Measurements from ENCODE around the gene MRPS9.

MRPS9 gene

DNA sequence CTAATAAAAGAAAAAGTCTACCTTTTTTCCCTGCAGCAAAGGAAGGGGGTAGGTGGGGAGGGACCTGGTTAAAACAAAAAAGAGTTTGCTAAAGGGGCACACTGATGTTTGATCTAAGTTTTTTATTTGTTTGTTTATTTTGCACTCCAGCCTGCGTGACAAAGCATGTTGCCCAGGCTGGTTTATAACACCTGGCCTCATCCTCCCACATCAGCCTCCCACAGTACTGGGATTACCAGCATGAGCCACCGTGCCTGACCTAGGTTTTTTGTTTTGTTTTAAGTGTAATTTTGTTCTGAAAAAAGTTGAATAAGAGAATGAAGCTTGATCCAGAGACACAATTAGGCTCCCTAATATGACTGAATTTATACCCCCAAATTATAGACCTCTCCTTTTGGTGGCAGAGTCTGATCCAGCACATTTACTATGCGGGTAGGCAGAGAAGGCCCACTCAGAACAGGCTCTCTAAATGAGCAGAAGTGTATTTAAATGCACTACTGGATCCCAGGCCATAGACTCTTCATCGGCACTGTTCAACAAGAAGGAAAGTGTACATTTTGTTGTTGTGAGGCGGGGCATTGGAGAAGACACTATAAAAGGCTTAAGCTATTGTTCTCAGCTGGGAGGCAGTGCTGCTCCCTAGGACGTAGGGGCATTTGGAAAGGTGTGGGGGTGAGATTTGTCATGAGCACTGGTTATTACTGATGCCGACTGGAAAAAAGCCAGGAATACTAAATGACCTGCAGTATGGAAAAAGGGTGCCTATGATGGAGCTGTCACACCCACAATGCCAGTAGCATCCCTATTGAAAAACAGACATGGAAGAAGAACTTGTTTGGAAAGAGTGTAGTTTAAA lies 32.4 kb downstream of the MRPS9 start:
- TF ChIP-seq EZH2phosphoT487 (conservative IDR thresholded peaks at IDR 0.05; ENCODE audit: low read length) (no peak), CTCF (IDR thresholded peaks at IDR 0.05; ENCODE audit: insufficient read depth, low read length, poor library complexity, severe bottlenecking) (no peak)
- Histone ChIP-seq H3K4me2 (ENCODE audit: low read depth, low read length, poor library complexity, severe bottlenecking) (no peak overlapping the region), H3K9me3 (ENCODE audit: insufficient read depth, low read length) (no peaks in the 10 kb centered on the region), H3K27ac (ENCODE audit: low read depth, low read length) (no peak overlapping the region), H3K36me3 (ENCODE audit: low read length) (no peaks in the 10 kb centered on the region), H3K9me2 (replicated peaks; ENCODE audit: insufficient read depth, low read length) (no peaks in the 10 kb centered on the region), H3K27me3 (ENCODE audit: low read length) (no peaks in the 10 kb centered on the region), H4K20me1 (ENCODE audit: low read depth, low read length) (no peaks in the 10 kb centered on the region), H3K4me3 (ENCODE audit: insufficient read depth, low read length, poor library complexity, severe bottlenecking) (no peak overlapping the region), H2AFZ (ENCODE audit: low read depth, low read length, severe bottlenecking) (no peak overlapping the region), H3K9ac (ENCODE audit: low read length) (no peak overlapping the region), H3F3A (ENCODE audit: insufficient read depth) (no peaks in the 10 kb centered on the region), H3K79me2 (ENCODE audit: insufficient read depth, low read length) (no peaks in the 10 kb centered on the region)

DNA sequence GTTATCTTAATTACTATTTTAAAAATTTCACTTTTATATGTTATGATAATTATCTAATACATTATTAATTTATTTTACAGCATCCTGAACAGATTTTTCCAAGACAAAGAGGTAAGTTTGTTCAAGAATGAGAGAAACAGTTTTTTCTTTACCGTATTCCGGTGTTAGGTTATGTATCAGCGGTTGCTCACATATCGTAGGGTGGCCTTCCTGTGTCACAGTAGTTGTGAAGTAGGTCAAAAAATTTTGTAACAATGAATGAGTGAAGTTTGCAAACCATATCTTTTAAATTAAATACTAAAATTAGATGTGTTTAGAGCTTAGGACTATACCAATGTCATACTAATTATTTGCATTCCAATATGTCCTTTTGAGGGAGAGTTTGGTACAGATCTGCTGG lies 33.5 kb downstream of the MRPS9 start:
- TF ChIP-seq EZH2phosphoT487 (conservative IDR thresholded peaks at IDR 0.05; ENCODE audit: low read length) (no peak), CTCF (IDR thresholded peaks at IDR 0.05; ENCODE audit: insufficient read depth, low read length, poor library complexity, severe bottlenecking) (no peak)
- H3K9ac ChIP-seq (ENCODE audit: low read length): no peak overlapping the region

GRCh38 chr2:105072039-105072438 lies 34.2 kb downstream of the MRPS9 start:
- Histone ChIP-seq H4K20me1 (ENCODE audit: low read depth, low read length) (no peaks in the 10 kb centered on the region), H3K27ac (ENCODE audit: low read depth, low read length) (no peak overlapping the region), H3K9me3 (ENCODE audit: insufficient read depth, low read length) (no peaks in the 10 kb centered on the region), H3F3A (ENCODE audit: insufficient read depth) (no peaks in the 10 kb centered on the region), H3K79me2 (ENCODE audit: insufficient read depth, low read length) (no peaks in the 10 kb centered on the region), H3K9ac (ENCODE audit: low read length) (no peak overlapping the region), H3K4me3 (ENCODE audit: insufficient read depth, low read length, poor library complexity, severe bottlenecking) (no peak overlapping the region), H3K9me2 (replicated peaks; ENCODE audit: insufficient read depth, low read length) (no peaks in the 10 kb centered on the region), H3K36me3 (ENCODE audit: low read length) (no peaks in the 10 kb centered on the region), H3K27me3 (ENCODE audit: low read length) (no peaks in the 10 kb centered on the region), H3K4me2 (ENCODE audit: low read depth, low read length, poor library complexity, severe bottlenecking) (no peak overlapping the region), H2AFZ (ENCODE audit: low read depth, low read length, severe bottlenecking) (no peak overlapping the region)
- no peak for TF ChIP-seq CTCF (IDR thresholded peaks at IDR 0.05; ENCODE audit: insufficient read depth, low read length, poor library complexity, severe bottlenecking)
- no peak for TF ChIP-seq EZH2phosphoT487 (conservative IDR thresholded peaks at IDR 0.05; ENCODE audit: low read length)

More for the DNA sequence above, 33.5 kb downstream of the MRPS9 start:
- H3K79me2 ChIP-seq (ENCODE audit: insufficient read depth, low read length): no peaks in the 10 kb centered on the region
- H4K20me1 ChIP-seq (ENCODE audit: low read depth, low read length): no peaks in the 10 kb centered on the region
- no peak overlapping the region for H3K4me3 ChIP-seq (ENCODE audit: insufficient read depth, low read length, poor library complexity, severe bottlenecking)
- no peak overlapping the region for H3K4me2 ChIP-seq (ENCODE audit: low read depth, low read length, poor library complexity, severe bottlenecking)
- H3F3A ChIP-seq (ENCODE audit: insufficient read depth): no peaks in the 10 kb centered on the region
- H3K9me3 ChIP-seq (ENCODE audit: insufficient read depth, low read length): no peaks in the 10 kb centered on the region
- no peak overlapping the region for H3K27ac ChIP-seq (ENCODE audit: low read depth, low read length)
- H2AFZ ChIP-seq (ENCODE audit: low read depth, low read length, severe bottlenecking): no peak overlapping the region
- H3K27me3 ChIP-seq (ENCODE audit: low read length): no peaks in the 10 kb centered on the region
- no peaks in the 10 kb centered on the region for H3K36me3 ChIP-seq (ENCODE audit: low read length)
- H3K9me2 ChIP-seq (replicated peaks; ENCODE audit: insufficient read depth, low read length): no peaks in the 10 kb centered on the region
